Fibroblast of lung (primary cell): ENCODE measurements around the gene HBS1L.

ENCODE experiments used
- EZH2 ChIP-seq: IDR thresholded peaks from 2 replicates; pipeline ENCODE4 v1.5.1; 2012; ENCODE audit warnings: low read length, control low read depth, mild to moderate bottlenecking; ENCODE audit errors: missing control alignments
- TF ChIP-seq, protein P1 (sequence below), 2 donors: IDR thresholded peaks in 1 of 2; conservative IDR thresholded peaks in 1 of 2; 1 replicate in 1 of 2; 2 replicates in 1 of 2; pipeline ENCODE4 v1.5.1; 2011 to 2012; ENCODE audit warnings: low read length in 2 of 2, control low read depth in 1 of 2, inconsistent platforms in 1 of 2, low read depth in 1 of 2, mild to moderate bottlenecking in 1 of 2

DNA sequence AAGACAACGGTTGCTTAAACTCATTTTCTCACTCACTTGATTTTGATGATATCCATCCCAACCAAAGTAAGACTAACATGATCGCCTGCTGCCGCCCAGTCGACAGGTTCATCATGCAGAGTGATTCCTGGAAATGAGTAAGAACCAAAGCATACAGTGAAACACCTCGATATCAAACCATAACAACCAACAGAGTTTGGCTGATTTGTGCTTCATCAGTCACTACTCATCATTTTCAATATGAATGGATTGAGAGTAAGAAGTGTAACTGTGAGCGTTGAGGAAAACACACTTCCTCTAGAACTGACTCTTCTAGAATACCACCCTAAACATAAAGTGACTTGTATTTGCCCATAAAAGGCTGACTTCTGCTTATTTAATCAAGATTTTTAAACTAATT is 75.5 kb downstream of the HBS1L start:
- TF ChIP-seq, protein P1, sequence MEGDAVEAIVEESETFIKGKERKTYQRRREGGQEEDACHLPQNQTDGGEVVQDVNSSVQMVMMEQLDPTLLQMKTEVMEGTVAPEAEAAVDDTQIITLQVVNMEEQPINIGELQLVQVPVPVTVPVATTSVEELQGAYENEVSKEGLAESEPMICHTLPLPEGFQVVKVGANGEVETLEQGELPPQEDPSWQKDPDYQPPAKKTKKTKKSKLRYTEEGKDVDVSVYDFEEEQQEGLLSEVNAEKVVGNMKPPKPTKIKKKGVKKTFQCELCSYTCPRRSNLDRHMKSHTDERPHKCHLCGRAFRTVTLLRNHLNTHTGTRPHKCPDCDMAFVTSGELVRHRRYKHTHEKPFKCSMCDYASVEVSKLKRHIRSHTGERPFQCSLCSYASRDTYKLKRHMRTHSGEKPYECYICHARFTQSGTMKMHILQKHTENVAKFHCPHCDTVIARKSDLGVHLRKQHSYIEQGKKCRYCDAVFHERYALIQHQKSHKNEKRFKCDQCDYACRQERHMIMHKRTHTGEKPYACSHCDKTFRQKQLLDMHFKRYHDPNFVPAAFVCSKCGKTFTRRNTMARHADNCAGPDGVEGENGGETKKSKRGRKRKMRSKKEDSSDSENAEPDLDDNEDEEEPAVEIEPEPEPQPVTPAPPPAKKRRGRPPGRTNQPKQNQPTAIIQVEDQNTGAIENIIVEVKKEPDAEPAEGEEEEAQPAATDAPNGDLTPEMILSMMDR (conservative IDR thresholded peaks at IDR 0.05 in 1 of 2, IDR thresholded peaks at IDR 0.05 in 1 of 2; ENCODE audit: low read depth in 1 of 2, low read length in 2 of 2), result no peak
- TF ChIP-seq EZH2, result no peak
